GM23338 (cell line): ENCODE data around the gene RTKN.

ENCODE experiments used
- CREB1 ChIP-seq: fragments of 250-450 bp; sonication (Bioruptor Pico); IDR thresholded peaks from 2 replicates; pipeline ENCODE4 v1.5.0; 2020; ENCODE audit warnings: low read depth, mild to moderate bottlenecking, moderate library complexity
- EZH2 ChIP-seq: fragments of 200-600 bp; sonication (generic); IDR thresholded peaks from one replicate; pipeline ENCODE4 v1.8.0; 2017; ENCODE audit warnings: antibody characterized with exemption, mild to moderate bottlenecking, low read depth; ENCODE audit not compliant: unreplicated experiment
- POLR2AphosphoS5 ChIP-seq: IDR thresholded peaks from 2 replicates; pipeline ENCODE4 v1.6.1; 2016; ENCODE audit warnings: antibody characterized with exemption, low read depth
- TF ChIP-seq, protein P1 (sequence below), 2 experiments: fragments of 200-600 bp in 1 of 2; sonication (generic) in 1 of 2; conservative IDR thresholded peaks; 2 replicates each; pipeline versions ENCODE4 v1.5.1 to v1.6.1; 2016 to 2017; ENCODE audit warnings: antibody characterized with exemption in 2 of 2, low read depth in 2 of 2, mild to moderate bottlenecking in 2 of 2, moderate library complexity in 1 of 2

DNA sequence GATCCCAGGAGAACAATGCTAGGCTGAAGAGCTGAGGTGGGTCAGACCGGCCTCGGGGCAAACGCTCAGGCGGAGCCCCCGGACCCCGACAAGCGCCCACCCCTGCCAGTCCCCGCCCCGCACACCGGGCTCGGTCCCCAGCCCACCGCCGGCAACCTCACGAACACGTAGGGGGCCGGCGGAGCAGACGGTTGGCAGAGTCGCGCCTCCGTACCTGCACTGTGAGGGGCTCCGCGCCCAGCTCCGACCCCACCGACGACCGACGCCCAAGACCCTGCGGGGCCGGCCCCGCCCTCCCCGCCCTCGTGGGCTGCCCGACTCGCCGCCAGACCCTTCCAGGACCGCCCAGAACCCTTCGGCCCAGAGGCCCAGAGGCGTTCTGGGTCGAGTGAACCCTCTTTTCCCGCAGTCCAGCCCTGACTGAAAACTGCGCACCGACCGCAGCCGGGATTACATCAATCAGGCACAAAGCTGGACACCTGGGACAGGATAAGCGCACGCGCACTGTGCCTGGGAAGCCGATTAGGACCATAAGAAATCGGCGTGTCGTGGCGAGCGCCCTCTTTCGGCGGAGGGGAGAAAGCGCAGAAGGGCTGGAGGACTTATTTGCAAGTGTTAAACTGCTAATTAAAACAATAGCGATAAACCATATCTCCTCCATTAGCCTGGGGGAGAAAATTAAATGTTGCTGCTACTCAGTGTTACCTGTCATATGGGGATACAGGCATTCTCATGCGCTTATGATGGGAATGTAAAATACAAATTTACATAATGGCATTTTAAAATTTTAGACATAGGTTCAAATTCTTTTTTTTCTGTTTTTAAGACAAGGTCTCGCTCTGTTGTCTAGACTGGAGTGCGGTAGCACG is 49.9 kb downstream of the RTKN start:
- TF ChIP-seq, protein P1, sequence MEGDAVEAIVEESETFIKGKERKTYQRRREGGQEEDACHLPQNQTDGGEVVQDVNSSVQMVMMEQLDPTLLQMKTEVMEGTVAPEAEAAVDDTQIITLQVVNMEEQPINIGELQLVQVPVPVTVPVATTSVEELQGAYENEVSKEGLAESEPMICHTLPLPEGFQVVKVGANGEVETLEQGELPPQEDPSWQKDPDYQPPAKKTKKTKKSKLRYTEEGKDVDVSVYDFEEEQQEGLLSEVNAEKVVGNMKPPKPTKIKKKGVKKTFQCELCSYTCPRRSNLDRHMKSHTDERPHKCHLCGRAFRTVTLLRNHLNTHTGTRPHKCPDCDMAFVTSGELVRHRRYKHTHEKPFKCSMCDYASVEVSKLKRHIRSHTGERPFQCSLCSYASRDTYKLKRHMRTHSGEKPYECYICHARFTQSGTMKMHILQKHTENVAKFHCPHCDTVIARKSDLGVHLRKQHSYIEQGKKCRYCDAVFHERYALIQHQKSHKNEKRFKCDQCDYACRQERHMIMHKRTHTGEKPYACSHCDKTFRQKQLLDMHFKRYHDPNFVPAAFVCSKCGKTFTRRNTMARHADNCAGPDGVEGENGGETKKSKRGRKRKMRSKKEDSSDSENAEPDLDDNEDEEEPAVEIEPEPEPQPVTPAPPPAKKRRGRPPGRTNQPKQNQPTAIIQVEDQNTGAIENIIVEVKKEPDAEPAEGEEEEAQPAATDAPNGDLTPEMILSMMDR (conservative IDR thresholded peaks at IDR 0.05; ENCODE audit: low read depth in 2 of 2), result peak; percentile 96 to 98
- TF ChIP-seq CREB1 (CRISPR knock-in tag), result peak; percentile 66
- peak; percentile 92 for TF ChIP-seq POLR2AphosphoS5
- TF ChIP-seq EZH2, result no peak
